HepG2 (cell line): Measurements from ENCODE around the gene MFF. TPM values are rescaled to one million over a fixed set of nuclear protein-coding genes. Genes with fewer than 3 reads are reported as not detected.
A peak's percentile ranks its signal among the peaks of the same experiment; 100 is the strongest.

Experiments
- ATAC-seq: fragments of 200-7000 bp; cut with Tn5 transposase; 3 replicates; pipeline ENCODE4 v1.9.1; 2020; ENCODE audit warnings: mild to moderate bottlenecking, moderate library complexity
- BruUV-seq: library from RNA; stranded (reverse); fragments of 400-500 nt; replicated peaks from 2 replicates; lab custom pipeline; 2021; lab: Mats Ljungman, UMichigan
- CTCF ChIA-PET: fragments of 300-600 bp; formaldehyde crosslinking; extraction: SDS; loops from one replicate; lab custom pipeline; 2021; ENCODE audit warnings: low total read pairs, inconsistent platforms, low intra/inter-chr PET ratio; lab: Yijun Ruan, JAX
- POLR2A ChIA-PET: fragments of 350-600 bp; sonication (Branson Sonifier 250); formaldehyde crosslinking; loops from one replicate; lab custom pipeline; 2020; ENCODE audit warnings: antibody characterized with exemption, inconsistent platforms; lab: Yijun Ruan, JAX
- DNase-seq: peaks from one replicate; pipeline ENCODE4 v3.0.0-alpha.2; 2015; ENCODE audit warnings: low spot score
- FAIRE-seq: peaks from 3 replicates; lab custom pipeline; 2011; peaks lifted over from hg19 to GRCh38; lab: Jason Lieb, UNC
- H2AFZ ChIP-seq: one replicate; pipeline ENCODE4 v1.6.1; 2011; ENCODE audit warnings: low read length, inconsistent platforms
- H3K27ac ChIP-seq: fragments of 300-600 bp; 3 replicates; pipeline ENCODE4 v1.8.0; 2011; ENCODE audit warnings: mixed run types, mild to moderate bottlenecking, mixed read lengths, low read length, inconsistent platforms; ENCODE audit not compliant: insufficient read depth; ENCODE audit errors: extremely low read length
- H3K27me3 ChIP-seq, 2 experiments: fragments of 200-600 bp in 1 of 2; 2 replicates in 1 of 2; 3 replicates in 1 of 2; pipeline versions ENCODE4 v1.6.0 to v1.8.0; 2011; ENCODE audit warnings: low read length in 2 of 2, mild to moderate bottlenecking in 2 of 2, moderate library complexity in 2 of 2, inconsistent platforms in 1 of 2; ENCODE audit not compliant: insufficient read depth in 2 of 2, control insufficient read depth in 1 of 2
- H3K36me3 ChIP-seq, 2 experiments: fragments of 200-600 bp in 1 of 2; replicated peaks in 1 of 2; 2 replicates in 1 of 2; 3 replicates in 1 of 2; pipeline versions ENCODE4 v1.5.1 to v1.8.0; 2011; ENCODE audit warnings: low read length in 2 of 2, inconsistent platforms in 1 of 2; ENCODE audit not compliant: insufficient read depth in 2 of 2, control insufficient read depth in 1 of 2
- H3K4me1 ChIP-seq: 2 replicates; pipeline ENCODE4 v1.5.1; 2012; ENCODE audit warnings: low read length, inconsistent platforms; ENCODE audit not compliant: insufficient read depth
- H3K4me2 ChIP-seq: 2 replicates; pipeline ENCODE4 v1.6.0; 2011; ENCODE audit warnings: low read depth, low read length, inconsistent platforms
- H3K4me3 ChIP-seq, 3 experiments: fragments of 200-600 bp in 1 of 3; sonication (generic), shearing (Covaris generic) in 1 of 3; replicated peaks in 1 of 3; 2 replicates each; pipeline ENCODE4 v1.5.1; 2011 to 2016; ENCODE audit warnings: low read length in 3 of 3, inconsistent platforms in 2 of 3, low read depth in 2 of 3, mild to moderate bottlenecking in 2 of 3, control low read depth in 1 of 3, mixed read lengths in 1 of 3; ENCODE audit not compliant: insufficient read depth in 1 of 3
- H3K79me2 ChIP-seq: one replicate; pipeline ENCODE4 v1.6.1; 2011; ENCODE audit warnings: low read length, inconsistent platforms; ENCODE audit not compliant: insufficient read depth
- H3K9ac ChIP-seq: 2 replicates; pipeline ENCODE4 v1.6.0; 2011; ENCODE audit warnings: mild to moderate bottlenecking, low read depth, low read length, inconsistent platforms; ENCODE audit not compliant: insufficient read depth
- H3K9me3 ChIP-seq: 2 replicates; pipeline ENCODE4 v1.5.1; 2012; ENCODE audit warnings: mild to moderate bottlenecking, low read length
- H4K20me1 ChIP-seq: 2 replicates; pipeline ENCODE4 v1.6.0; 2011; ENCODE audit warnings: inconsistent platforms, mild to moderate bottlenecking, low read length, moderate library complexity; ENCODE audit not compliant: insufficient read depth
- FOXM1 ChIP-seq: sonication (generic); formaldehyde crosslinking; IDR thresholded peaks from 2 replicates; pipeline ENCODE4 v1.5.0; 2020; ENCODE audit warnings: missing genetic modification reagents
- JDP2 ChIP-seq: sonication (generic); formaldehyde crosslinking; IDR thresholded peaks from 2 replicates; pipeline ENCODE4 v1.8.1; 2022; ENCODE audit warnings: missing genetic modification reagents, borderline replicate concordance
- JUNB ChIP-seq: sonication (generic); formaldehyde crosslinking; IDR thresholded peaks from 2 replicates; pipeline ENCODE4 v1.8.0; 2022; ENCODE audit warnings: missing genetic modification reagents, mild to moderate bottlenecking, borderline replicate concordance
- NR3C1 ChIP-seq: sonication (generic); formaldehyde crosslinking; IDR thresholded peaks from 2 replicates; pipeline ENCODE4 v1.4.0; 2020; ENCODE audit warnings: missing genetic modification reagents
- PRPF4 ChIP-seq: fragments of 200-400 bp; formaldehyde crosslinking; IDR thresholded peaks from 2 replicates; pipeline ENCODE4 v1.6.1; 2016; ENCODE audit warnings: low read length, low read depth; ENCODE audit not compliant: poor library complexity, severe bottlenecking
- RFXANK ChIP-seq: IDR thresholded peaks from 2 replicates; pipeline ENCODE4 v1.6.1; 2016
- SPEN ChIP-seq: sonication (generic); formaldehyde crosslinking; IDR thresholded peaks from 2 replicates; pipeline ENCODE4 v1.5.1; 2020; ENCODE audit warnings: low read depth, mild to moderate bottlenecking, missing genetic modification reagents
- ZBTB1 ChIP-seq: sonication (generic); formaldehyde crosslinking; IDR thresholded peaks from 2 replicates; pipeline ENCODE4 v1.4.0; 2020; ENCODE audit warnings: missing genetic modification reagents, borderline replicate concordance
- ZNF777 ChIP-seq: sonication (generic); formaldehyde crosslinking; IDR thresholded peaks from 2 replicates; pipeline ENCODE4 v1.4.0; 2020; ENCODE audit warnings: missing genetic modification reagents
- ZSCAN29 ChIP-seq: sonication (generic); formaldehyde crosslinking; conservative IDR thresholded peaks from 2 replicates; pipeline ENCODE4 v1.4.0; 2020; ENCODE audit warnings: mild to moderate bottlenecking, missing genetic modification reagents
- WGBS: methylation state at CpG from one replicate; pipeline ENCODE4 v1.1.6; 2017; ENCODE audit warnings: low lambda C conversion rate; 5-methylcytosine and 5-hydroxymethylcytosine counted together
- in situ Hi-C: cut with HindIII; loops from 2 replicates; pipeline ENCODE4 v1.10.0; 2017; ENCODE audit warnings: low pct_unique_long_range_greater_than_20kb; ENCODE audit not compliant: extremely low pct_ligation_motif_present
- intact Hi-C: fragments of 100-400 bp; cut with micrococcal nuclease; formaldehyde crosslinking; loops from one replicate; pipeline ENCODE4 v1.10.0; 2022; ENCODE audit not compliant: unreplicated experiment
- polyA plus RNA-seq, 8 experiments: library from polyadenylated mRNA; depleted of rRNA in 3 of 8; stranded (reverse) in 7 of 8; unstranded in 1 of 8; fragments of >200 nt; fragmentation: Illumina TruSeq in 4 of 8; extraction: Trizol in 4 of 8; gene quantifications; 2 replicates each; pipeline versions ENCODE4 v1.2.1 to v1.2.3, GENCODE V29; 2011 to 2016; ENCODE audit warnings: low read depth in 4 of 8, missing spikeins in 1 of 8, mixed read lengths in 1 of 8; ENCODE audit not compliant: insufficient read depth in 1 of 8
- total RNA-seq, 5 experiments: library from RNA; depleted of rRNA; stranded (reverse); fragments of >200 nt; fragmentation: Illumina TruSeq; extraction: Trizol; gene quantifications; 2 replicates each; pipeline ENCODE4 v1.2.3, GENCODE V29; 2016; ENCODE audit warnings: low read depth in 1 of 5
- TF ChIP-seq, protein P1 (sequence below): sonication (generic); formaldehyde crosslinking; IDR thresholded peaks from 2 replicates; pipeline ENCODE4 v1.4.0; 2020; ENCODE audit warnings: missing genetic modification reagents
- TF ChIP-seq, protein P2 (sequence below): sonication (generic); formaldehyde crosslinking; IDR thresholded peaks from 2 replicates; pipeline ENCODE4 v1.4.0; 2020; ENCODE audit warnings: missing genetic modification reagents, borderline replicate concordance

MFF gene
- total and polyA plus RNA-seq, 2 of the 13 experiments (the other 11 are each of a cell fraction or from before 2014, with no cell fraction given), result 81.9 to 156 TPM

DNA sequence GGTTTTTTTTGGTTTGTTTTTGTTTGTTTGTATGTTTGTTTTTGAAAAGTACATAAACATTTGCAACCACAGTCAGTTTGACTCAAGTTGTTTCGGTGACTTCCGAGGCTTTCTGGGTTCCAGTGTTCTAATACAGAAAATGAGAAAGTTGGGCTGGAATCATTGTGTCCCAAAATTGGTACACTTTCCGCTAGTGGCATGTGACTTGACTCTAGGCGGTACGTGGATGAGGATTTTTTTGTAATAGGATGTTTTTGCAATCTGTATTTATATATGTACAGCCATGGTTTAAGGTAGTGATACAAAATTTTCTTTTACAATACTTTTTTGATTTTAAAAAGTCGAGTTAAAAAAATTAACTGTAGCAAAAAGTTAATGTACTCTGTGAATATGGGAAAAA is 1.7 kb downstream of the MFF start:
- ATAC-seq, result no peak
- H3K4me3 ChIP-seq, result peak overlapping the region; percentile 14 to 98 (median 94); a peak in 4 of 6 replicates
- no peak for FAIRE-seq
- H3K9me3 ChIP-seq, result peaks cover 14% of the 10 kb centered on the region
- CTCF ChIA-PET, result no interaction called here
- intact Hi-C loops (loop anchor here (2.0 to 5.0 kb wide), 3 partner anchors 14 to 491 kb away; no protein-coding TSS in a partner anchor), in situ Hi-C loops (no loop called here)
- TF ChIP-seq JDP2 (CRISPR knock-in tag) (no peak), PRPF4 (peak; percentile 58)
- TF ChIP-seq, protein P1, sequence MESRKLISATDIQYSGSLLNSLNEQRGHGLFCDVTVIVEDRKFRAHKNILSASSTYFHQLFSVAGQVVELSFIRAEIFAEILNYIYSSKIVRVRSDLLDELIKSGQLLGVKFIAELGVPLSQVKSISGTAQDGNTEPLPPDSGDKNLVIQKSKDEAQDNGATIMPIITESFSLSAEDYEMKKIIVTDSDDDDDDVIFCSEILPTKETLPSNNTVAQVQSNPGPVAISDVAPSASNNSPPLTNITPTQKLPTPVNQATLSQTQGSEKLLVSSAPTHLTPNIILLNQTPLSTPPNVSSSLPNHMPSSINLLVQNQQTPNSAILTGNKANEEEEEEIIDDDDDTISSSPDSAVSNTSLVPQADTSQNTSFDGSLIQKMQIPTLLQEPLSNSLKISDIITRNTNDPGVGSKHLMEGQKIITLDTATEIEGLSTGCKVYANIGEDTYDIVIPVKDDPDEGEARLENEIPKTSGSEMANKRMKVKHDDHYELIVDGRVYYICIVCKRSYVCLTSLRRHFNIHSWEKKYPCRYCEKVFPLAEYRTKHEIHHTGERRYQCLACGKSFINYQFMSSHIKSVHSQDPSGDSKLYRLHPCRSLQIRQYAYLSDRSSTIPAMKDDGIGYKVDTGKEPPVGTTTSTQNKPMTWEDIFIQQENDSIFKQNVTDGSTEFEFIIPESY (CRISPR knock-in tag), result peak; percentile 91
- H3K27me3 ChIP-seq, result no peaks in the 10 kb centered on the region
- H3K79me2 ChIP-seq, result peaks cover 68% of the 10 kb centered on the region
- no TSS peak for BruUV-seq
- no peak overlapping the region for H2AFZ ChIP-seq
- no peak for DNase-seq
- H4K20me1 ChIP-seq, result no peaks in the 10 kb centered on the region
- 80% methylated on average over 6 of the region's 6 CpGs for WGBS
- peaks cover 0 to 26% of the 10 kb centered on the region in 2 experiments; a peak in 3 of 5 replicates for H3K36me3 ChIP-seq
- H3K4me1 ChIP-seq, result peaks cover 37% of the 10 kb centered on the region
- H3K27ac ChIP-seq, result no peak overlapping the region
- H3K4me2 ChIP-seq, result peak overlapping the region; percentile 94
- H3K9ac ChIP-seq, result peak overlapping the region; percentile 95
- POLR2A ChIA-PET, result interaction anchor here (2.7 kb wide), 1 partner anchor 11 kb away, joined by 33 read pairs; no protein-coding TSS in a partner anchor

DNA sequence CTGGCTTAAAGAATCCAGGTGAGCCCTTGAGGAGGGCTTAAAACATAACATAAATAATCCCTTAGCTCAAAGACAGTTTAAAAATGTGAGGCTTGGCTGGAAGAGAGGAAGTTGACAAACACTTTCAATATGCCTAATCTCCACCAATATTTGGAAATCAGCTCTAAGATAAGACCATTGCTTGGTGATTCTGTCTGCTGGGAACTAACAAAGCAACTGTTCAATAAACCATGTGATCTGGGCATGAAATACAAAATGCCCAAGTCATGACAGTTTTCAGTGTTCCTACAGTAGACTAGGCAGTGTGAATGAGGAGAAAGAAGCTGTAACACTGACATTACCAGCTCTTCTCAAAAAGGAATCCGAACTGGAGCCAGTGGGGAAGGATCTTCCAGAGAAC is 10.7 kb downstream of the MFF start:
- 89% methylated on average over 1 of the region's 1 CpG for WGBS
- TF ChIP-seq ZSCAN29 (CRISPR knock-in tag), result no peak
- no peak for TF ChIP-seq NR3C1 (CRISPR knock-in tag)
- TF ChIP-seq ZNF777, result no peak
- TF ChIP-seq RFXANK, result no peak
- no peak for TF ChIP-seq ZBTB1 (CRISPR knock-in tag)
- TF ChIP-seq, protein P2, sequence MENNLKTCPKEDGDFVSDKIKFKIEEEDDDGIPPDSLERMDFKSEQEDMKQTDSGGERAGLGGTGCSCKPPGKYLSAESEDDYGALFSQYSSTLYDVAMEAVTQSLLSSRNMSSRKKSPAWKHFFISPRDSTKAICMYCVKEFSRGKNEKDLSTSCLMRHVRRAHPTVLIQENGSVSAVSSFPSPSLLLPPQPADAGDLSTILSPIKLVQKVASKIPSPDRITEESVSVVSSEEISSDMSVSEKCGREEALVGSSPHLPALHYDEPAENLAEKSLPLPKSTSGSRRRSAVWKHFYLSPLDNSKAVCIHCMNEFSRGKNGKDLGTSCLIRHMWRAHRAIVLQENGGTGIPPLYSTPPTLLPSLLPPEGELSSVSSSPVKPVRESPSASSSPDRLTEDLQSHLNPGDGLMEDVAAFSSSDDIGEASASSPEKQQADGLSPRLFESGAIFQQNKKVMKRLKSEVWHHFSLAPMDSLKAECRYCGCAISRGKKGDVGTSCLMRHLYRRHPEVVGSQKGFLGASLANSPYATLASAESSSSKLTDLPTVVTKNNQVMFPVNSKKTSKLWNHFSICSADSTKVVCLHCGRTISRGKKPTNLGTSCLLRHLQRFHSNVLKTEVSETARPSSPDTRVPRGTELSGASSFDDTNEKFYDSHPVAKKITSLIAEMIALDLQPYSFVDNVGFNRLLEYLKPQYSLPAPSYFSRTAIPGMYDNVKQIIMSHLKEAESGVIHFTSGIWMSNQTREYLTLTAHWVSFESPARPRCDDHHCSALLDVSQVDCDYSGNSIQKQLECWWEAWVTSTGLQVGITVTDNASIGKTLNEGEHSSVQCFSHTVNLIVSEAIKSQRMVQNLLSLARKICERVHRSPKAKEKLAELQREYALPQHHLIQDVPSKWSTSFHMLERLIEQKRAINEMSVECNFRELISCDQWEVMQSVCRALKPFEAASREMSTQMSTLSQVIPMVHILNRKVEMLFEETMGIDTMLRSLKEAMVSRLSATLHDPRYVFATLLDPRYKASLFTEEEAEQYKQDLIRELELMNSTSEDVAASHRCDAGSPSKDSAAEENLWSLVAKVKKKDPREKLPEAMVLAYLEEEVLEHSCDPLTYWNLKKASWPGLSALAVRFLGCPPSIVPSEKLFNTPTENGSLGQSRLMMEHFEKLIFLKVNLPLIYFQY (CRISPR knock-in tag), result no peak
- TF ChIP-seq FOXM1 (CRISPR knock-in tag), result no peak
- TF ChIP-seq JUNB (CRISPR knock-in tag), result no peak
- TF ChIP-seq SPEN, result no peak
- no peak overlapping the region for H3K4me3 ChIP-seq
- H3K36me3 ChIP-seq, result peaks cover 9 to 52% of the 10 kb centered on the region in 2 experiments
- CTCF ChIA-PET, result no interaction called here
- in situ Hi-C loops (no loop called here), intact Hi-C loops (no loop called here)
- no peak overlapping the region for H3K27ac ChIP-seq
- BruUV-seq, result no TSS peak
- no peaks in the 10 kb centered on the region for H3K9me3 ChIP-seq
- DNase-seq (no peak), ATAC-seq (no peak), FAIRE-seq (no peak)
- H3K79me2 ChIP-seq, result peaks cover 8% of the 10 kb centered on the region
- no peaks in the 10 kb centered on the region for H4K20me1 ChIP-seq
- H3K4me1 ChIP-seq, result peaks cover 31% of the 10 kb centered on the region
- H3K27me3 ChIP-seq, result no peaks in the 10 kb centered on the region
- no peak overlapping the region for H3K4me2 ChIP-seq
- no peak overlapping the region for H2AFZ ChIP-seq
- H3K9ac ChIP-seq, result no peak overlapping the region
- POLR2A ChIA-PET, result interaction anchor here (1.3 to 4.8 kb wide), 2 partner anchors 10 to 13 kb away, joined by 4 to 33 read pairs; partner anchors contain the start of gene MFF
